Thyroid gland (tissue), 4 donors: ENCODE measurements around the gene PPP2R5E.

ENCODE experiments used
- CTCF ChIP-seq, 6 experiments: fragments of 200-600 bp in 3 of 6; fragments of 450-650 bp in 3 of 6; sonication (generic) in 3 of 6; IDR thresholded peaks; one replicate each; pipeline ENCODE4 v1.5.1; 2016 to 2019; ENCODE audit warnings: antibody characterized with exemption in 6 of 6, mild to moderate bottlenecking in 2 of 6, inconsistent platforms in 1 of 6, moderate library complexity in 1 of 6
- POLR2A ChIP-seq, 2 donors: fragments of 450-650 bp; IDR thresholded peaks; one replicate each; pipeline ENCODE4 v1.6.1; 2017; ENCODE audit warnings: antibody characterized with exemption in 2 of 2, mild to moderate bottlenecking in 2 of 2, moderate library complexity in 1 of 2

GRCh38 chr14:63436286-63437098 lies 106.7 kb downstream of the PPP2R5E start:
- TF ChIP-seq CTCF (IDR thresholded peaks at IDR 0.05) (no peak), POLR2A (IDR thresholded peaks at IDR 0.05) (no peak)
